Suppressor macrophage (primary cell): ENCODE measurements around the gene CREBBP.

ENCODE experiments used
- DNase-seq, 4 experiments: peaks; one replicate each; pipeline ENCODE4 v3.0.0-alpha.2; 2020 to 2022

The CREBBP gene

GRCh38 chr16:3823427-3823826 lies 57.1 kb downstream of the CREBBP start:
- peak in 3 of 4 experiments; percentile 26 to 42 (median 32) for DNase-seq

DNA sequence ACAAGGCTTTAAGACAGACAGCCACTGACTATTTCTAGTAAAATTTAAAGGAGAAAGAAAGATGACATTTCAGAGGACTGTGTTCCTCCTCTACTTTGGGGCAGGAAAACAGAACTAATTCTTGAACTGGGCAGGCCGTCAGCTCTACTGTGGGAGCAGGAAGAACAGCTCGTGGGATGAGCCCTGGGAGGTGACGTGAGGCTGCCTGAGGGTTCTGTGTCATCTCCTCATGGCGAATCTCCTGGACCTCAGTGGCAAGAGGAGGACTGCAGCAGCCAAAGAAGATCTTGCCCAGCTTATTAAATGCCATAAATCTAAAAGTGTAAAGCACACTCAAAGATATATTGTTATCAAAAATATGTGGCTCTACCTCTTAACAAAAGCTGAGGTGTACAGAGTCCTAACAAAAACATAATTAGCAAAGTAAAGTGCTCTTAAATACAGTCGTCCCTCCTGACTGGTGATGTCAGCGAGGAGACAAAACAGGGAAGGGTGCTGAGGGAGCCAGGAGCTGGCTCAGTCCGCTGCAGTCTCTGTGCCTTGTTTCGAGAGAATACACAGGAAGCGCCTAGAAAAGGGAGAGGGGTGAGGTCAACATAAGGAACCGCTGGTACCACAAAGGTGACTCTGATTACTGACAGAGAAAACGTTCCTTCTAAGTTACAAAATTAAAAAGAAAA lies 58.0 kb downstream of the CREBBP start:
- peak; percentile 78 to 88 (median 86) for DNase-seq

DNA sequence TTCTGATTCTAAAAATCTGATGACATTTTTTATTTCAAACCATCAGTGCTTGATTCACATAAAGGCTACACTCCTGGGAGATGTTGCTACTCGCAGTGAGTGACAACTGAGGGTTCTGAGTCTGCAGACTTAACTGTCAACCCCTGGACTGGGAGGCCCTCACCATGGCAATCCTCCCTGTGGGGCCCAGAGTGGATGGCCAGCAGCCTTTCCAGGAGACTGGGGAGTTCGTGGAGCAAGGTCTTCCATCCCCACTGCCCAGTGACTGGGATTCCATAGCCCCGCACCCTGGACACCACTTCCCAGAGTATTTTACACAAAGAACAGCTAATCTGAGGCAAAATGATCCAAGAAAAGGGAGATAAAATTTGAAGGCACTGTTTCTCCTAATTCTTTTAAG lies 59.3 kb downstream of the CREBBP start:
- no peak for DNase-seq

GRCh38 chr16:3819746-3820724 lies 60.5 kb downstream of the CREBBP start:
- no peak for DNase-seq

DNA sequence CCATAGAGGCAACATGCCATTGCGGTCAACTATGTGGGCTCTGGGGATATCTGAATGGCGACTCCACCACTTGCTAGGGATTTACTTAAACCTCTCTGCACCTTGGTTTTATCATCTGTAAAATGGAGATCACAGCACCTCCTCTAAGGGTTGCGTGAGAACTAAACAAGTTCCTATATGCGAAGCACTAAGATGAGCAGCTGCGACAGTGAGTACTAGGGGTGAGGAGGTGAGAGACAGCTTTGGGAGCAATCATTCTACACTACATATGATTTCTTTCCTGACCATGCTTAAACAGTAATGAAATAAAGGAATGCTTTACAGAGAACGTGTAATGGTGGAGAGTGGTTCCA lies 61.4 kb downstream of the CREBBP start:
- DNase-seq, result no peak

- no peak for DNase-seq
Measured at GRCh38 chr16:3816326-3816725, 64.2 kb downstream of the CREBBP start.

DNA sequence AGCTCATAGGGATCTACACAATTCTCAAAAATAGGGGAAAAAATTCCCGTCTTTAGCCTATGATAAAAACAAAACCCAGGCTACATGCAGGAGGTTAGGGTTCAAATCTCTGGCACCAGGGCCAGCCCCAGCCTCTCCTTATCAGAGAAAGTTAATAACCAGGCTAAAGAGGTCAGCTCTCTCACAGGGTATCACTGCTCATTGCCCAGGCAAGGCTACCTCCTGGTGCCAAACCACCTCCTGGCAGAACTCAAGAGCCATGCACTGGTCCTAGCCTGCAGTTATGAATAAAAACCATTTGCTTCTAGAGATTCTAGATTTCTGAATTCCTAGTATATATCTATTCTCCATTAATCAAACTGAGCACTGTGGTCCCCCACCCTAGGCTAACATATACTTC lies 65.8 kb downstream of the CREBBP start:
- DNase-seq, result no peak

GRCh38 chr16:3812469-3813172 lies 67.9 kb downstream of the CREBBP start:
- no peak for DNase-seq

DNA sequence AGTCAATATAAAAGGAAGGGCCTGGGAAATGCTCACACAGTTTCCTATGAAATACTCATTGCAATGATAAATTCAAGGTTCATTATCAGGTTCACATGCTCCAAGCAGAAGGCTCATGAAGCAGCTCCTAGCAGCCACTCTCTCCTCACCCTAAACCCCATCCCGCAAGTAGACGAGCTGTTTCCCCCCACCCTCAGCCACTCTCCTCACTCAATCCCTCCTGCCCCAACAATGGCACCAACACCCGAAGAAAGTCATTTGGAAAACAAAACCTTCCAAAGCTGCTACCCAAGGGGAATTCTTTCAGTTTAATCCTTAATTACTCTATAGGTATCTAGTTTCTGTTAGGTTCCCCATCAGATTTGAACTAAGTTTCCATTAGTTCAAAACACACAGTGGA lies 69.7 kb downstream of the CREBBP start:
- DNase-seq, result no peak

DNA sequence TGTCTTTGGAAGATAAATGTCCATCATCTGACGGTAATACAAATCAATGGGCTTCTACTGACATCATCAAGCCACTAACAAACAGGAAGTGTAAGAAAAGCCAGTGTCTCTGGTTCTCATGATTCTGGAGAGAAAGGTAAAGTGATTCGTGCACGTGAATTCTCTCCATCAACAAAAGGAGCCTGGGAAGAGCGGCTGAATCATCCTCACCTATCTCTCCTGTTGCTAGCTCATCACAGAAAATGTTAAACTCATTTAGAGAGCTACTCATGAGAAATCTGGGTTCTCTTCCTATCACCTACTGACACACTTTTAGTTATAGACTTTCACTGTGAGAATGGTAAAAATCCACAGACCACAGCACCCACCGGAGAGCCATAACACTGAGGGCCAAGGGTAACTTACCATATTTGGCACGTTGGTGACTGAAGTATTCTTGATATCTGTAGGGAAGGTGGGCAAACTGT lies 70.3 kb downstream of the CREBBP start:
- no peak for DNase-seq

GRCh38 chr16:3808308-3809063 lies 72.0 kb downstream of the CREBBP start:
- DNase-seq, result no peak

DNA sequence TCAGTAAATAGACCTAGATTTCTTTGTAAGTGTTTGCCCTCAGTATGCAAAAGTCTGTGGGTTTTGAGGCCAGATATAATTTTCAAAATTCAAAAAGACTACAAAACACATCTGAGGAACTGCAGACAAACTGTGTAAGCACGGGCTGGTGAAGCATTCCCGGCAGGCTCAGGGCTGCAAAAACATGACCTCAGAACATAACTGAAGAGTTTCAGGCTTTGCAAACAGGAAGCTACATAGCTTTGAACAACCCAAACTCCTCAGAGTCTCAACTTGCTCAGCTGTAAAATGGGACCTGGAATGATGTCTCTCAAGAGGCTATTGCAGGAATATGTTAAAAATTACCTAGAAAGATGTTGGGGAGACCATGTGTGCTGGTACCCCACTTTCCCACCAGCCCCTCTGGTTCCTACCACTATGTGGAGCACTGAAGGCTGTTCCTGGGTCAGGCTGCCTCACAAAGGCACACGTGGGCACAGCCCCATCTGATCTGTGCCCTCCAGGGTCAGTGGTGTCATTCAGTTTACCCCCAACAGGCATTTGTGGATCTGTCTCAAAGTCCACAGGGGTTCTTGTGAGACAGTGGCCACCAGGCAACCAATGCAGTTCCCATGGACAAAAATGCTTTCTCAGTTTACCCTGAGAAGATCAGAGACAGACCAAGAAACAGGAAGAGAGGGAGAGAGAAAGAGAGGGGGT lies 72.9 kb downstream of the CREBBP start:
- no peak for DNase-seq

GRCh38 chr16:3804426-3805016 lies 76.0 kb downstream of the CREBBP start:
- DNase-seq, result peak; percentile 16 to 47 (median 41)

- DNase-seq, result no peak
Measured at GRCh38 chr16:3800477-3801270, 79.8 kb downstream of the CREBBP start.

GRCh38 chr16:3800019-3800418 lies 80.5 kb downstream of the CREBBP start:
- no peak for DNase-seq

- no peak for DNase-seq
Measured at GRCh38 chr16:3799354-3799753, 81.2 kb downstream of the CREBBP start.

GRCh38 chr16:3798838-3799237 lies 81.7 kb downstream of the CREBBP start:
- peak in 2 of 4 experiments; percentile 19 to 29 for DNase-seq

DNA sequence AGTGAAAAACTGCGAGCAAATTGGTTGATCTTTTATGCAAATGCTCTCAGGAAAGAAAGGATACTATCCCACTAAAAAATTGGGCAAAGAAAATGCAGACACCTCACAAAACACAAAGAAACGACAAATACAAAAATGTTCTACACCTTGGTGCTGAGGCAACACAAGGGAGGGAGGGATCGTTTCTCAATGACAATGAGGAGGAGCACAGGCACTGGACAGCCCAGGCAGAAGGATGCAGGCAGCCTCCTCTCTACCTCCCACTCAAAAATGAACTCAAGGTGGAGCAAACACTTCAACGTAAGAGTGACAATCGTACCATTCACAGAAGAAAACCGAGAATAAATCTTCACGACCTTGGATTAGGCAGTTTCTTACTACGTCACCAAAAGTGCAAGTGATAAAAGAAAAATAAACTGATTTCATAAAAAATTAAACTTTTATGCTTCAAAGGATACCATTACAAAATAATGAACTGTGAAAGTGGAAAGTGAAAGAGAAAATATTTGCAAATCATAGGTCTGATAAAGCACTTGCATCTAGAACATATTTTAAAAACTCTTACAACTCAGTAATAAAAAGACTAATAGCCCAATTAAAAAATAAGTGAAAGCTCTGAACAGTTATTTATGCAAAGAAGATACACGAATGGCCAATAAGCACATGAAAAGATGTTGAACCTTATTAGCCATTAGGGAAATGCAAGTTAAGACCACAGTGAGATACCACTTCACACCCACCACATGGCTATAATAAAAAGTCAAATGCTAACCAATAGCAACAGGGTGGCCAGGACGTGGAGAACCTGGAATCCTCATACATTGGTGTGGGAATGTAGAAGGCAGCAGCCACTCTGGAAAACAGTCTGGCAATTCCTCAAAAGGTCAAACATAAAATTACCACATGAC lies 82.4 kb downstream of the CREBBP start:
- DNase-seq, result no peak

DNA sequence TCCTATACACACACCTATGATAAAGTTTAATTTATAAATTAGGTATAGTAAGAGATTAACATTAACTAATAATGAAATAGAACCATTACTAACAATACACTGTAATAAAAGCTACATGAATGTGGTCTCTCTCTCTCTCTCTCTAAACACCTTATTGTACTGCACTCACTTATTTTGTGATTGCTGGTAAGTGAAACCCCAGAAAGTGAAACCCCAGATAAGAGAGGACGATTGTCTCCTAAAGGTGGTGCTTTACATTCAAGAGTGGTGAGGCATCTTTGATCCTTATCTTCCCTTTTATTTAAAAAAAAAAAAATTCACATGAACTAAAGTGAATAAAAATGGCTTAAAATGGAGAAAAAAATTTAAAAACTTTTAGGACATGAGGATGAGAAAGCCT lies 83.0 kb downstream of the CREBBP start:
- no peak for DNase-seq
